Skeletal muscle cell (primary cell): ENCODE data around the gene TMPO.
"Not testable (repeated sequence)": the region's sequence is repeated elsewhere in the genome, so short reads cannot be mapped to it uniquely, and the experiment has no call there.

Experiments
- DNase-seq: peaks from one replicate; pipeline ENCODE4 v3.0.0-alpha.2; 2010; ENCODE audit warnings: low read depth
- H3K4me3 ChIP-seq: 2 replicates; pipeline ENCODE4 v1.5.1; 2011; ENCODE audit warnings: low read depth, mild to moderate bottlenecking, control low read depth, low read length, moderate library complexity

The TMPO gene

GRCh38 chr12:98504368-98504617, 11.1 kb upstream of the TMPO start:
- peak overlapping the region; percentile 79 for H3K4me3 ChIP-seq
- DNase-seq, result no peak

- no peak for DNase-seq
Observed at GRCh38 chr12:98509063-98509462, 6.3 kb upstream of the TMPO start.

GRCh38 chr12:98511806-98512205, 3.6 kb upstream of the TMPO start:
- DNase-seq, H3K4me3 ChIP-seq: not testable (repeated sequence)

More at GRCh38 chr12:98509063-98509462, 6.3 kb upstream of the TMPO start:
- no peak overlapping the region for H3K4me3 ChIP-seq

GRCh38 chr12:98513379-98514322, 1.7 kb upstream of the TMPO start:
- H3K4me3 ChIP-seq, result no peak overlapping the region
- no peak for DNase-seq

GRCh38 chr12:98514982-98515286, 456 bp upstream of the TMPO start:
- no peak for DNase-seq
- peak overlapping the region; percentile 99 for H3K4me3 ChIP-seq

GRCh38 chr12:98516111-98516873, 902 bp downstream of the TMPO start:
- DNase-seq, result no peak

GRCh38 chr12:98519257-98519907, 4.0 kb downstream of the TMPO start:
- H3K4me3 ChIP-seq, result no peak overlapping the region
- DNase-seq, result no peak

More at GRCh38 chr12:98516111-98516873, 902 bp downstream of the TMPO start:
- H3K4me3 ChIP-seq, result peak overlapping the region; percentile 99

- no peak for DNase-seq
- no peak overlapping the region for H3K4me3 ChIP-seq
Observed at GRCh38 chr12:98530068-98530467, 14.7 kb downstream of the TMPO start.

GRCh38 chr12:98532687-98533304, 17.4 kb downstream of the TMPO start:
- H3K4me3 ChIP-seq, result no peak overlapping the region
- no peak for DNase-seq

- no peak overlapping the region for H3K4me3 ChIP-seq
- DNase-seq, result no peak
Observed at GRCh38 chr12:98533723-98534251, 18.4 kb downstream of the TMPO start.

- DNase-seq, result no peak
- H3K4me3 ChIP-seq, result no peak overlapping the region
Observed at GRCh38 chr12:98538031-98538430, 22.6 kb downstream of the TMPO start.

- no peak overlapping the region for H3K4me3 ChIP-seq
- no peak for DNase-seq
Observed at GRCh38 chr12:98543701-98544100, 28.3 kb downstream of the TMPO start.

GRCh38 chr12:98544751-98545150, 29.4 kb downstream of the TMPO start:
- DNase-seq, result no peak
- H3K4me3 ChIP-seq, result no peak overlapping the region

GRCh38 chr12:98549371-98550110, 34.2 kb downstream of the TMPO start:
- no peak for DNase-seq
- H3K4me3 ChIP-seq, result no peak overlapping the region

GRCh38 chr12:98551787-98552186, 36.4 kb downstream of the TMPO start:
- H3K4me3 ChIP-seq, result no peak overlapping the region
- DNase-seq, result no peak

GRCh38 chr12:98558097-98558496, 42.7 kb downstream of the TMPO start:
- not testable (repeated sequence) for H3K4me3 ChIP-seq, DNase-seq

GRCh38 chr12:98559666-98560065, 44.3 kb downstream of the TMPO start:
- no peak overlapping the region for H3K4me3 ChIP-seq
- no peak for DNase-seq

- no peak for DNase-seq
- H3K4me3 ChIP-seq, result no peak overlapping the region
Observed at GRCh38 chr12:98561846-98562245, 46.5 kb downstream of the TMPO start.

- DNase-seq, result no peak
- no peak overlapping the region for H3K4me3 ChIP-seq
Observed at GRCh38 chr12:98572010-98572409, 56.6 kb downstream of the TMPO start.
